Fibroblast of lung (primary cell): ENCODE measurements around the gene RGPD6.
"Not testable (repeated sequence)": the region's sequence is repeated elsewhere in the genome, so short reads cannot be mapped to it uniquely, and the experiment has no call there.

Source experiments
- EZH2 ChIP-seq: IDR thresholded peaks from 2 replicates; pipeline ENCODE4 v1.5.1; 2012; ENCODE audit warnings: low read length, control low read depth, mild to moderate bottlenecking; ENCODE audit errors: missing control alignments
- TF ChIP-seq, protein P1 (sequence below), 2 donors: IDR thresholded peaks in 1 of 2; conservative IDR thresholded peaks in 1 of 2; 1 replicate in 1 of 2; 2 replicates in 1 of 2; pipeline ENCODE4 v1.5.1; 2011 to 2012; ENCODE audit warnings: low read length in 2 of 2, control low read depth in 1 of 2, inconsistent platforms in 1 of 2, low read depth in 1 of 2, mild to moderate bottlenecking in 1 of 2

DNA sequence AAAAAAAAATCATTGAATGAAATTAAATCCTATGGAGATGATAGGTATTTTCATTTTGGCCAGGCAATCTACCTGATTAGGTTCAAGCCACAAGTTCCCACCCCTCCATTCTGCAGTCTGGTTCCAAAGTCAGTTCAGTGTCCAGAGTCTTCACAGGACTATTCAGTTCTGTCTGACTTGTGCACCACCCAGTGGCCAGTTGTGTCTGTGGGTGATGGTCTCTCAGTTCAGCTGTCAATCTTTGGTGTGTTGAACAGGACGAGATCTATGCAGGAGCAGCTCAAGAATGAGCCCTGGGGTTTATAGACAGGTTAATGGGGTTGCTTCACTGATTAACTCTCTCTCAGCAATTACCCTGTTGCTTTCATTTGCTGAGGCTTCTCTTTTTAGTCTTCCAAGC lies 1.4 kb upstream of the RGPD6 start:
- TF ChIP-seq, protein P1, sequence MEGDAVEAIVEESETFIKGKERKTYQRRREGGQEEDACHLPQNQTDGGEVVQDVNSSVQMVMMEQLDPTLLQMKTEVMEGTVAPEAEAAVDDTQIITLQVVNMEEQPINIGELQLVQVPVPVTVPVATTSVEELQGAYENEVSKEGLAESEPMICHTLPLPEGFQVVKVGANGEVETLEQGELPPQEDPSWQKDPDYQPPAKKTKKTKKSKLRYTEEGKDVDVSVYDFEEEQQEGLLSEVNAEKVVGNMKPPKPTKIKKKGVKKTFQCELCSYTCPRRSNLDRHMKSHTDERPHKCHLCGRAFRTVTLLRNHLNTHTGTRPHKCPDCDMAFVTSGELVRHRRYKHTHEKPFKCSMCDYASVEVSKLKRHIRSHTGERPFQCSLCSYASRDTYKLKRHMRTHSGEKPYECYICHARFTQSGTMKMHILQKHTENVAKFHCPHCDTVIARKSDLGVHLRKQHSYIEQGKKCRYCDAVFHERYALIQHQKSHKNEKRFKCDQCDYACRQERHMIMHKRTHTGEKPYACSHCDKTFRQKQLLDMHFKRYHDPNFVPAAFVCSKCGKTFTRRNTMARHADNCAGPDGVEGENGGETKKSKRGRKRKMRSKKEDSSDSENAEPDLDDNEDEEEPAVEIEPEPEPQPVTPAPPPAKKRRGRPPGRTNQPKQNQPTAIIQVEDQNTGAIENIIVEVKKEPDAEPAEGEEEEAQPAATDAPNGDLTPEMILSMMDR (conservative IDR thresholded peaks at IDR 0.05 in 1 of 2, IDR thresholded peaks at IDR 0.05 in 1 of 2; ENCODE audit: low read depth in 1 of 2, low read length in 2 of 2): not testable (repeated sequence)
- not testable (repeated sequence) for TF ChIP-seq EZH2
